ENCODE results near the gene PRCP.
A peak's percentile ranks its signal among the peaks of the same experiment; 100 is the strongest.
"Not testable (repeated sequence)": the region's sequence is repeated elsewhere in the genome, so short reads cannot be mapped to it uniquely, and the experiment has no call there.

The PRCP gene

DNA sequence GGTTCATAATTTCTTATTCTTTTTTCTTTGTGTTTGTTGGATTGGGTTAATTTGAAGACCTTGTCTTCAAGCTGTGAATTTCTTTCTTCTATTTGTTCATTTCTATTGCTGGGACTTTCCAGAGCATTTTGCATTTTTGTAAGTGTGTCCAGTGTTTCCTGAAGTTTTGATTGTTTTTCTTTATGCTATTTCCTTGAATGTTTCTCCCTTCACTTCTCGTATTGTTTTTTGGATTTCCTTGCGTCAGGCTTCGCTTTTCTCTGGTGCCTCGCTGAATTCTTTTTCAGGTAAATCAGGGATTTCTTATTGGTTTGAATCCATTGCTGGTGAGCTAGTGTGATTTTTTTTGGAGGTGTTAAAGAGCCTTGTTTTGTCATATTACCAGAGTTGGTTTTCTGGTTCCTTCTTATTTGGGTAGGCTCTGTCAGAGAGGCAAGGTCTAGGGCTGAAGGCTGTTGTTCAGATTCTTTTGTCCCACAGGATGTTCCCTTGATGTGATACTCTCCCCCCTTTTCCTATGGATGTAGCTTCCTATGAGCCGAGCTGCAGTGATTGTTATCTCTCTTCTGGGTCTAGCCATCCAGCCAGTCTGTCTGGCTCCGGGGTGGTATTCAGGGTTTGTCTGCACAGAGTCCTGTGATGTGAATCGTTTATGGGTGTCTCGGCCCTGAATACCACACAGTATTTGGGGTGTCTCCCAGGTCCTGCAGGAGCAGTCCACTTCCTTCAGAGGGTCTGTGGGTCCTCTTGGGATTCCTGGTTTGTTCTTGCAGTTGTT is 22.4 kb upstream of the PRCP start:
- ATAC-seq, H3K27me3 Mint-ChIP-seq, DNase-seq: not testable (repeated sequence)
- H3K4me3 Mint-ChIP-seq, result peak overlapping the region; percentile 8 to 36
- peaks cover 7 to 25% of the 10 kb centered on the region in 2 donors for H3K9me3 Mint-ChIP-seq
- H3K27ac Mint-ChIP-seq, result peak overlapping the region; percentile 32 to 68
- H3K4me1 Mint-ChIP-seq, result peaks cover 65% of the 10 kb centered on the region

GRCh38 chr11:82920227-82920626 is 20.0 kb upstream of the PRCP start:
- Mint-ChIP-seq H3K4me3 (peak overlapping the region; percentile 77 to 82), H3K9me3 (peaks cover 7 to 27% of the 10 kb centered on the region in 2 donors), H3K27ac (peak overlapping the region; percentile 86 to 95), H3K4me1 (peaks cover 60% of the 10 kb centered on the region)
- not testable (repeated sequence) for H3K27me3 Mint-ChIP-seq, ATAC-seq
- peak; percentile 16 to 24 for DNase-seq

DNA sequence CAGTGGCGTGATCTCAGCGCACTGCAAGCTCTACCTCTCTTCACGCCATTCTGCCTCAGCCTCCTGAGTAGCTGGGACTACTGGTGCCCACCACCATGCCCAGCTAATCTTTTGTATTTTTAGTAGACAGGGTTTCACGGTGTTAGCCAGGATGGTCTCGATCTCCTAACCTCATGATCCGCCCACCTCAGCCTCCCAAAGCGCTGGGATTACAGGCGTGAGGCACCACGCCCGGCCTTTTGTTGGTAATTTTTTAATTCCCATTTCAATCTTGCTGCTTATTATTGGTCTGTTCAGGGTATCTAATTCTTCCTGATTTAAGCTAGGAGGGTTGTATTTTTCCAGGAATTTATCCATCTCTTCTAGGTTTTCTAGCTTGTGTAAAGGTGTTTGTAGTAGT is 19.6 kb upstream of the PRCP start:
- not testable (repeated sequence) for ATAC-seq, DNase-seq, H3K27me3 Mint-ChIP-seq
- Mint-ChIP-seq H3K4me1 (peaks cover 61% of the 10 kb centered on the region), H3K9me3 (peaks cover 7 to 27% of the 10 kb centered on the region in 2 donors), H3K27ac (peak overlapping the region; percentile 86 to 95), H3K4me3 (peak overlapping the region; percentile 77 to 82)

- no peak for DNase-seq
- H3K9me3 Mint-ChIP-seq, result peaks cover 12 to 14% of the 10 kb centered on the region in 2 donors
- ATAC-seq, result no peak
- peak overlapping the region in 1 of 2 donors; percentile 56 for H3K4me3 Mint-ChIP-seq
- no peaks in the 10 kb centered on the region for H3K27me3 Mint-ChIP-seq
- peaks cover 41% of the 10 kb centered on the region for H3K4me1 Mint-ChIP-seq
- H3K27ac Mint-ChIP-seq, result no peak overlapping the region
These were observed 8.9 kb upstream of the PRCP start for GRCh38 chr11:82909015-82909640.

DNA sequence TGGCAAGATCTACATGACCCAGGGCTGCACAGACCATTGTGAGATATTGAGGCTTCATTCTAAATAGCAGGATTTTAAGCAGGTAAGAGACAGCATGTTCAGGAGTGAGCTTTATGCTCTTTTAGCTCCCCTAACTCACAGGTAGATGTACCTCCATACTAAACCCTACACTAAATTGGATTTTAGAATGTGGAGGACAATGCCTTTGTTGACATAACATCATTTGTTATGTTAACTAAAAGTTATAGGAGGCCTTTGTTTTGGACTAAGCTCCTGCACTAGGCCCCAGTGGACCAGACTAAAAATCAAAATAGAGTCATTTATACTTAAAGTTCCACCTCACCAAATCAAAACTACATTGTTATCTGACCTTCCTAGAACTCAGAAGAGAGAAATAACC is 8.1 kb upstream of the PRCP start:
- DNase-seq (no peak), ATAC-seq (no peak)
- Mint-ChIP-seq H3K27me3 (no peaks in the 10 kb centered on the region), H3K4me1 (peaks cover 49% of the 10 kb centered on the region), H3K9me3 (peaks cover 12 to 14% of the 10 kb centered on the region in 2 donors), H3K27ac (no peak overlapping the region), H3K4me3 (peak overlapping the region; percentile 27 to 56)

- H3K27ac Mint-ChIP-seq, result no peak overlapping the region
These were observed 7.1 kb upstream of the PRCP start for GRCh38 chr11:82907371-82907770.

GRCh38 chr11:82906931-82907330 is 6.7 kb upstream of the PRCP start:
- Mint-ChIP-seq H3K9me3 (peaks cover 7 to 9% of the 10 kb centered on the region in 2 donors), H3K27ac (peak overlapping the region in 1 of 2 donors; percentile 46), H3K4me3 (peak overlapping the region; percentile 28 to 49), H3K27me3 (no peaks in the 10 kb centered on the region), H3K4me1 (peaks cover 61% of the 10 kb centered on the region)
- ATAC-seq (no peak), DNase-seq (no peak)

More at GRCh38 chr11:82907371-82907770, 7.1 kb upstream of the PRCP start:
- no peak for ATAC-seq
- H3K9me3 Mint-ChIP-seq, result peaks cover 8 to 13% of the 10 kb centered on the region in 2 donors
- peaks cover 58% of the 10 kb centered on the region for H3K4me1 Mint-ChIP-seq
- H3K4me3 Mint-ChIP-seq, result no peak overlapping the region
- H3K27me3 Mint-ChIP-seq, result no peaks in the 10 kb centered on the region
- no peak for DNase-seq

DNA sequence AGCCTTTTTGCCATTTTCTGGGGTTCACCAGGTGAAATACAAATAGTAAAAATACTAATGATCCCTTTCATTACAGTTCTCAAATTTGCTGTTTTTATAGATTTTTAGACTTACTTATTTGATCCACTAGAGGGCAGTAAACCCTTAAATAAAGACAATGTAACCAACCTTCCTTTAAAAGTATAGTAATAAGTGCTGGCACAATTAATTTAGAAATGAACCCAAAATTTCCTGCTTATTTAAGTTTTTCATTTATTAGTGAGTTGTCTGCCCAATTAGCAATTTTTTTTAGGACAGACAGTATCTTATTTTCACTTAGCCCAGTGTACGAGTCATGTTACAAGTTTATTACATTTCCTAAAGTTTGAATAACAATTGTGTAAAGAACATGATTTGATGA is 6.0 kb upstream of the PRCP start:
- Mint-ChIP-seq H3K9me3 (peaks cover under 1 to 2% of the 10 kb centered on the region in 2 donors), H3K4me3 (peak overlapping the region in 1 of 2 donors; percentile 5), H3K27me3 (no peaks in the 10 kb centered on the region), H3K4me1 (peaks cover 56% of the 10 kb centered on the region), H3K27ac (no peak overlapping the region)
- ATAC-seq, result no peak
- DNase-seq, result no peak

DNA sequence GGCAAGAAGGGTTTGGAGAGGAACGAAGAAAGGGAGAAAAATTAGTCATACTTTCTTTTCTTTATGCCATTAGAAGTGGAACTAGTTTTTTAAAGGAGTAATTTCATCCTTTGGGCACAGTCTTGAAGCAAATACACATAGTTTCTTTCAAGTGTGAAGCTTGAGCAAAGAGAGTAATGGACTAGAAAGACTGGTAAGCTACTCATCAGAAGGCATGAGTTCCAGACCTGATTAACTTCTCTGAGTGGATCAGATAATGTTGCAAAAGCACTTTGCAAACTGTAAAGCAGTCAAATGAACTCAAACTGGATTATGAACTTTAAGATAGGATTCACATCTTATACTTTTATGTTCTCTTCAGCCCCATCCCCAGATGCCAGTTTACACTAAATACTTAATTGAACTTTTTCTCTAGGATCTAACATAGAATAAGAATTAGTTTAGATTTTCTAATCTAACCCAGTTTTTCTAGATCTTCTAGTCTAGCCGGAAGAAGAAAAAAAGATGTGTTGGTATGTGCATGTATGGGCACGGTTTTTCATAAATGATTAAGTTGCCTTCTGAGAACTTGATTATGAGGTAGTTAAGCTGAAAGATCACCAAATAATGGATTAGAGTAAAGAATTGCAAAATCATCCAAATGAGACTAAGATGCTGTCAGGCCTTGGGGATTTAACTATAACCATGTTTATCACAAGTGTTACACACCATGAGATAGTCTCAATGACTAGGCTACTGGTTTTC is 3.8 kb upstream of the PRCP start:
- Mint-ChIP-seq H3K4me1 (peaks cover 66% of the 10 kb centered on the region), H3K27me3 (no peaks in the 10 kb centered on the region), H3K27ac (no peak overlapping the region), H3K4me3 (peak overlapping the region; percentile 93 to 99), H3K9me3 (no peaks in the 10 kb centered on the region)
- no peak for DNase-seq
- no peak for ATAC-seq

DNA sequence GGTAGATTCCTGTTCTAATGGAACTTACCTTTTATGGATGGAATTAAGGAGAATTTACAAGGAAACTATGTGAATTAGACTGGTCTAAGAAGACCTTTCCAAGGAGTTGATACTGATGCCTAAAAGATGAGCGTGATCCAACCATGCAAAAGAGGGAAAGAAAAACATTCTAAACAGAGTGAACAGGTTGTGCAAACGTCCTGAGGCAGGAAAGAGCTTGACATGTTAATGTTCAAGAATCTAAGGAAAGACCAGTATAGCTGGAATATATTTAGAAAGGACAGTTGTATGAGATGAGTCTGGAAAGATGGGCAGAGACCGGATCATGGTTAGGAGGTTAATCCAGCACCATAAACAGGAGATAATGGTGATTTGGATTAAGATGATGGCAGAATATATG is 2.6 kb upstream of the PRCP start:
- no peak for ATAC-seq
- Mint-ChIP-seq H3K27ac (peak overlapping the region in 1 of 2 donors; percentile 100), H3K4me1 (peaks cover 62% of the 10 kb centered on the region), H3K27me3 (no peaks in the 10 kb centered on the region), H3K4me3 (peak overlapping the region; percentile 93 to 99), H3K9me3 (no peaks in the 10 kb centered on the region)
- no peak for DNase-seq

- no peak for ATAC-seq
- H3K27me3 Mint-ChIP-seq, result no peaks in the 10 kb centered on the region
- DNase-seq, result no peak
- no peaks in the 10 kb centered on the region for H3K9me3 Mint-ChIP-seq
- peak overlapping the region; percentile 99 to 100 for H3K27ac Mint-ChIP-seq
- H3K4me1 Mint-ChIP-seq, result peaks cover 60% of the 10 kb centered on the region
- H3K4me3 Mint-ChIP-seq, result peak overlapping the region; percentile 93 to 99
These were observed 1.8 kb upstream of the PRCP start for GRCh38 chr11:82901922-82902485.

GRCh38 chr11:82901165-82901921 is 1.1 kb upstream of the PRCP start, which contains the start of gene DDIAS:
Gene DDIAS (plus strand): TSS chr11:82901736. CDS start chr11:82914739, 13,003 bp downstream.
- Mint-ChIP-seq H3K4me3 (peak within 1 kb of the TSS; percentile 93 to 99), H3K9me3 (no peaks in the 10 kb centered on the region), H3K27ac (peak within 1 kb of the TSS; percentile 99 to 100), H3K4me1 (peaks cover 60% of the 10 kb centered on the region), H3K27me3 (no peaks in the 10 kb centered on the region)
- ATAC-seq, result peak; percentile 74
- peak; percentile 91 to 94 for DNase-seq

GRCh38 chr11:82899957-82900276 is 313 bp downstream of the PRCP start:
- Mint-ChIP-seq H3K9me3 (no peaks in the 10 kb centered on the region), H3K27ac (peak overlapping the region; percentile 99 to 100), H3K4me3 (peak overlapping the region; percentile 93 to 99), H3K27me3 (no peaks in the 10 kb centered on the region), H3K4me1 (peaks cover 69% of the 10 kb centered on the region)
- DNase-seq, result no peak
- no peak for ATAC-seq

DNA sequence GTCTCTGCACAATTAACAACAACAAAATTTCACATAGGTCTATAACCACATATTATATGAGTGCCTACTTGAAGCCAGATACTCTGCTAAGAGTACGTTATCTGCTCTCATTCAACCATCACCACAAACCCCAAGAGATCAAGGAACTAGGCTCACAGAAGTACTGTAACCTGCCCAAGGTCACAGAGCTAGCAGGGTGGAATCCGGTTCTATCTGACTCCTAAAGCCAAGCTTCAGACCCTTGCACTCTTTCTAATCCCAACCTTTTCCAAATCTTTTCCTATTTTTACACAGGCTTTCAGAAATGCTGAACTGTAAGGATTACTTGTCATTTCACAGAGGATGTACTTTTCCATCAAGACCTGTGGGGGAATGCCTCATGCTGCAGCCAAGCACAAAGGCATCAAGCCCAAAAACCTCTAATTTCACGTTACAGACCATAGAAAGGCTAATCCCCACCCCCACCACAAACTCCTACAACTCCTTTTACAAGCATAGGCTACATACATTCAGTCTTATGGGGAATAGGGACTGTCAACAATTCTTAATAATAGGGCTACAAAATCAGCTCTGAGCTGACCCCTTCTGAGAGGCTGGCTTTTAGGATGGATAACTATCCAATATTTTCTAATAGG is 927 bp downstream of the PRCP start:
- peak; percentile 12 to 27 for DNase-seq

More for the DNA sequence above, 927 bp downstream of the PRCP start:
- Mint-ChIP-seq H3K4me1 (peaks cover 68% of the 10 kb centered on the region), H3K4me3 (peak overlapping the region; percentile 93 to 99), H3K9me3 (no peaks in the 10 kb centered on the region), H3K27ac (peak overlapping the region; percentile 93 to 99), H3K27me3 (no peaks in the 10 kb centered on the region)
- peak; percentile 36 for ATAC-seq

Data from stimulated activated naive CD8-positive, alpha-beta T cell treated with anti-CD3 and anti-CD28 coated beads, Interleukin-15, amount 100 ng/mL, for 72 hours (primary cell).